HG02981 (cell line): Measurements from ENCODE around the gene NPAP1.
"Not testable (repeated sequence)": the region's sequence is repeated elsewhere in the genome, so short reads cannot be mapped to it uniquely, and the experiment has no call there.

Experiments
- ATAC-seq: cut with Tn5 transposase; IDR thresholded peaks from one replicate; pipeline ENCODE4 v1.9.1; 2021; ENCODE audit warnings: mild to moderate bottlenecking, moderate library complexity; ENCODE audit not compliant: unreplicated experiment

NPAP1 gene

GRCh38 chr15:24675332-24676144 lies at the start of gene NPAP1:
Gene NPAP1 (plus strand): TSS chr15:24675775. CDS start chr15:24675868, 93 bp downstream.
- no peak for ATAC-seq

DNA sequence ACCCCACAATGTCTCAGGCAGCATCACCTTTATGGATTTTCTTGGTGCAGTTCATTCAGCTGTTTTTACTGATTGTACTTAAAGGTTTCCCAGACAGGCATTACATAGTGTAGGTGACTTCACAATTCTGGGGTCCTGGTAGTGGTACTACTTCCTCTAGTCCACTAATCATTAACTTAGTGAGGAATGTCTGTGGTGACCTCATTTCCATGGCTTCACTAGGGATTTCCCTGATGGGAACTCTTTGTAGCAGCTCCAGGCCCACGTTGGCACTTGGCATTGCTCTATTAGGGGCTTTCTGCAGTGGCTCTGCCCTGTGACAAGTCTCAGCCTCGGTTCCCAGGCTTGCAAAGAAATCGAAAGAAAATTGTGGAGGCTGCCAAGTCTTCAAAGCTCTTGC lies 48.1 kb upstream of the NPAP1 start:
- ATAC-seq: no peak

- no peak for ATAC-seq
These were observed 42.5 kb upstream of the NPAP1 start for GRCh38 chr15:24633082-24633481.

GRCh38 chr15:24639412-24639811 lies 36.2 kb upstream of the NPAP1 start:
- ATAC-seq: not testable (repeated sequence)

DNA sequence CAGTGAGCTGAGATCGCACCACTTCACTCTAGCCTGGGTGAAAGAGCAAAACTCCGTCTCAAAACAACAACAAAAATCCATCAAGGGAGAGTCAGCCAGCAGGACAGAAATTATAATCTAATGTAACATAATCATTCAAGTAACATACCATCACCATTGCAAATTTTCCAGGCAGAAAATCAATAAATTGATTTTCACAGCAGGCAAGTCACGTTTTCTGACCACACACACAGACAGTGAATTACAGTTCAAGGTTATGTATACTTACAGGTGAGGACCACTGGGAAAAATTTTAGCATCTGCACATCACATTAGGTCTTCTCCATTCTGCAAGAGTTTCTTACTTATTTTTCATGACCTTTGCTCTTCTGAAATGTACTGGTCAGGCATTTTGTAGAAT lies 29.9 kb upstream of the NPAP1 start:
- ATAC-seq: no peak

DNA sequence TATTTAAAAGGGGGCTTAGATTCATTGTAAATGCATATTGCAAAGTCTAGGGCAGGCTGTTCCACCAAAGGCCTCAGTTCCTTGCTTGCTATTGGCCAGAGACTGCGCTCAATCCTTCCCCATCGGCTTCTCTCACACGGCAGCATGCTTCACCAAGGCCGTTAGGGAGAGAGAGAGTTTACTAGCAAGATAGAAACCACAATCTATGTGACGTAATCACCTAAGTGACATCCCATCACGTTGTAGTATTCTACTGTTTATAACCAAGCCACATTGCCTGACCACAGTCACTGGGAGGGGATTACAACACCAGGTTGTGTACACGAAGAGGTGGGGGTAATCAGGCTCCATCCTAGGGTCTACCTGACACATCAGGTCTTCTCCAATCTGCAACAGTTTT lies 16.0 kb upstream of the NPAP1 start:
- no peak for ATAC-seq

DNA sequence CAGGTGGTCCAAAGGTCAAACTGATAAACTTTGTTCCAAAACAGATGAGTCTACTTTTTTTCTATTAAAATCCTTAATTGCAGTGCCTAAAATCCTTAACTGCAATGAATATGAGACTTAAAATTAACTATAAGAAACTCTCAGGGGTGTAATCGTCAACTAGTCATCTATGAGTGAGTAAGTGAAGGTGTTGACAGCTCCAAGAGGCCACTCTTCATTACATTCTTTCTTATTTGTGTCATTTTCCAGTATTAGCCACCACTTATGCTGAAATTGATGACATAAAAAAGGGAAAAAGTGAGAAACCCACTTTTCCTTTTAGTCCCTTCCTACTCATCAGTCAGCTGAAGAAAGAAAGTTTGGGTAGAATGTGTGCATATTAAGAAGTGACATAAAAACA lies 12.6 kb upstream of the NPAP1 start:
- ATAC-seq: no peak

- ATAC-seq: no peak
These were observed 856 bp downstream of the NPAP1 start for GRCh38 chr15:24676431-24676830.

- no peak for ATAC-seq
These were observed 2.9 kb downstream of the NPAP1 start for GRCh38 chr15:24678485-24678884.

GRCh38 chr15:24682002-24682401 lies 6.4 kb downstream of the NPAP1 start:
- ATAC-seq: no peak

DNA sequence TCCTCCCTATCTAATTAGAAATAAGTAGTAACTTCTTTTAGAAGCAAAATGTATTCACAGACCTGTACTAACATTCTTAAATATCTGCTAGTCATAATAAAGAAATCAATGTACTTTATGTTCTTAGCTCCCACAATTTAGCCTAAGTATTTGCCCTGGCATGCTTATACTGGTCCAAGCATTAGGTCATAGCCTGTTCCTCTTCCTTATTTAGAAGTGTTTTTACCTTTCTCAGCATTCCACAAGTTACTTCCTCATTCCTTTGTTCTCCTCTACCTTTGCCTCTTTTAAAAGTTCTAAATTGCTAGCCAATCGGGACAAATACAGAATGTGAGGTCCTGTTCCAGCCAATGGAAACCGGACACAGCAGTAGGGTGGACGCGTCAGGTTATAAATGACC lies 7.3 kb downstream of the NPAP1 start:
- not testable (repeated sequence) for ATAC-seq

DNA sequence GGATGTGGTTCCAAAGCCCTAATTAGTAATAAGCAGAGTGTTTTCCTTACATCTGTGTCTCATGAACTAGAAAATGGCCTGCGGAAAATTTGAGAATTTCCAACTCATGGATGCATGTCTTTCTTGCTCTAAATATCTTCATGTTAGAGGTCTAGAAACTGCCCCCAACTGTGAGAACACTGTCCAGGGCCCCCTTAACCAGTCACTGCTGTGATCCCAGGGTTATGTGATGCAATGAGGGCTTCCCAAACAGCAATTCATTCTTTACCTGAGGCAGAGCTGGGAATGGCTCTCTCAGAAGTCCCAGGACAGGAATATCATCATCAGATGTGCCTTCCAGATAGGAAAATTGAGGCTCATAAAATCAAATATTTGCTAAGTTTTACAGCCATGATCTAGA lies 8.2 kb downstream of the NPAP1 start:
- no peak for ATAC-seq

DNA sequence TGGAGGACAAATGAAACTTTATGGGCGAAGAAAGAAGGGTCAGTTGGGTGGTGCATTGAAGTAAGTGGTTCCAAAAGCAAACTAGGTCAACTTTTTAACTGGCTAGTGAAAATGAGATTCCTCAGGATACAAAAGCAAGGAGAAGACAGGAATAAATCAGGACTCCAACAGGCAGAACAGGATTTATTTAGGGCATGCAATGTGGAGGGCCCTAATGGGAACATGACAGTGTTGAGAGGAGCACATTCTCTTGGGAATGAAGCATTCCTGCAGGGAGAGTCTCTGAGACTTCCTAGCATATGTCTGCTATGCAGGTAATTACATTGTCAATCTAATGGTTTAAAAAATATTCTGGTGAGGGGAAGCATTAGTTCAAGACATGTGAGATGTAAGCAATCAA lies 8.7 kb downstream of the NPAP1 start:
- no peak for ATAC-seq

DNA sequence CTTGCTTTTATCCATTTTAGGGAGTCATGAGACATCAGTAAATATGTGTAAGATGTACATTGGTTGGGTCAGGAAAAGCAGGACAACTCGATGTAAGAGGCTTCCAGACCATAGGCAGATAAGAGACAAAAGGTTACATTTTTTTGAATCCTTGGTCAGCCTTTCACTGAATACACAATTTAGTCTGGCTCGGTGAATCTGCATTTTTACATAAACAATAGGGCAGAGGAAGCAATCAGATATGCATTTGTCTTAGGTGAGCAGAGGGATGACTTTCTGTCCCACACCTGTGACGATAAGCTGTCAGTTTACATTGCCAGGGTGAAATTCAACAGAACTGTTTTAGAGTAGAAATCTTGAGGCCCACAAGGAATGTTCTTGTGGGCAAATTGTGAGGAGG lies 20.6 kb downstream of the NPAP1 start:
- no peak for ATAC-seq

DNA sequence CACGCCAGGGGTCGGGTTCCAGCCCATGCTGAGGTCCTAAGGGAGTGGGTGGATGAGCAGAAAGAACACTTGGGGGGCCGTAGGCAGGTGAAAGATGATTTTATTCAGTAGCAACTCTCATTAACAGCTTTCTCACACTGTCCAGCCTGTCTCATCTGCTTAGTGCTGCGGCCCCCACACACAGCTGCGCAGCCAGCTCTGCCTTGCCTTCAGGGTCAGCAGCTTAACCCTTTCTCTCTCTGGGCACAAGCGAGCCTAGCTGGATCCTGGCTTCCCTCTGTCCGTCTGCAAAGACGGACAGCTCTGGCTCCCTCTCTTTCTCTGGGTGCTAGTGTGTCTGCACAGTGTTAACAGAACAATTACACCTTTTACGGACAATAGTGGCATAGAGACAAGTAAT lies 21.3 kb downstream of the NPAP1 start:
- ATAC-seq: no peak

- no peak for ATAC-seq
These were observed 42.9 kb downstream of the NPAP1 start for GRCh38 chr15:24718289-24719082.

DNA sequence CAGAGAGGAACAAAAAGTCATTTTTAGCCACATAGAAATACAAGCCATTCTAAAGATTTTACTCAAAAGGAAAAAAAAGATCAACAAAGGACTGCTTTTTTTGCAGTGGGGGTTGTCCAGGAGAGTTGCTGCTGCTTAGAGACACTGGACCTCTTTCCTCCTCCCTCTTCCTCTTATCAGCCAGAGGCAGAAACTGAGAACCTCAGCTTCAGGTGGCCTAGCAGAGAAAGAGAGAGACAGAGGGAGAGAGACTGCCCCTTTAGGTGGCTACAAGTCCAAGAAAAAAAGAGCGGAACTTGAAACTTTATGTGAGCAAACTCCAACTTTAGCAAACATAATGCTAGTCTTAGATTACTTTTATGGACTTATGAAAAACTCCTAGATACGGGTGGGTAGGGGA lies 54.2 kb downstream of the NPAP1 start:
- ATAC-seq: no peak
